ENCODE measurements around the gene IER3. TPM values are rescaled to one million over a fixed set of nuclear protein-coding genes. Genes with fewer than 3 reads are reported as not detected.

Gene IER3
- total and polyA plus RNA-seq, 2 of the 8 experiments (the other 6 are each of a cell fraction or from before 2014, with no cell fraction given), result 11.9 to 26.5 TPM

GRCh38 chr6:30716879-30717128 is 27.5 kb downstream of the IER3 start:
- Histone ChIP-seq H2BK15ac (ENCODE audit: low read length) (no peak overlapping the region), H3K23me2 (ENCODE audit: low read depth, low read length) (peaks cover 11% of the 10 kb centered on the region), H2AFZ (ENCODE audit: low read length) (no peak overlapping the region), H3K27me3 (replicated peaks in 1 of 4; ENCODE audit: control insufficient read depth in 3 of 4, extremely low read depth in 1 of 4, insufficient read depth in 3 of 4, low read length in 3 of 4) (no peaks in the 10 kb centered on the region), H3K4ac (replicated peaks; ENCODE audit: insufficient read length, low read depth, low read length) (peak overlapping the region; percentile 5), H2BK20ac (ENCODE audit: low read length) (no peak overlapping the region), H3K56ac (replicated peaks; ENCODE audit: insufficient read length, low read depth, low read length) (peak overlapping the region; percentile 24), H4K8ac (ENCODE audit: extremely low read depth, insufficient read depth, low read length) (peak overlapping the region; percentile 85; the same call in 1 of the 2 replicates), H3K4me3 (ENCODE audit: extremely low read depth in 1 of 4, insufficient read depth in 2 of 4, low read depth in 3 of 4, low read length in 4 of 4) (peak overlapping the region; percentile 63 to 100 (median 82)), H3K9ac (replicated peaks in 1 of 4; ENCODE audit: extremely low read depth in 1 of 4, low read depth in 3 of 4, low read length in 3 of 4) (peak overlapping the region; percentile 53 to 77 (median 70)), H2BK5ac (ENCODE audit: low read depth, low read length) (peak overlapping the region; percentile 57), H2BK120ac (replicated peaks; ENCODE audit: low read depth, low read length) (peak overlapping the region; percentile 24), H3K18ac (ENCODE audit: extremely low read depth, low read length) (peak overlapping the region; percentile 10; the same call in 1 of the 2 replicates), H3K4me2 (ENCODE audit: insufficient read depth in 1 of 2, low read depth in 2 of 2, low read length in 2 of 2) (peak overlapping the region; percentile 79), H4K20me1 (replicated peaks in 1 of 2; ENCODE audit: control insufficient read depth in 1 of 2, insufficient read depth in 2 of 2, low read length in 2 of 2) (peaks cover 0 to 6% of the 10 kb centered on the region in 2 experiments), H3K23ac (ENCODE audit: insufficient read length) (no peak overlapping the region), H3K79me2 (ENCODE audit: control insufficient read depth in 1 of 2, insufficient read depth in 2 of 2, low read length in 2 of 2) (peaks cover 4 to 30% of the 10 kb centered on the region in 2 experiments), H3K4me1 (replicated peaks in 1 of 4; ENCODE audit: control insufficient read depth in 3 of 4, insufficient read depth in 4 of 4, low read length in 3 of 4) (peaks cover 0 to 2% (median 0%) of the 10 kb centered on the region in 4 experiments; a peak in 6 of 7 replicates), H3K9me3 (ENCODE audit: insufficient read depth in 2 of 2, low read depth in 1 of 2, low read length in 1 of 2) (no peaks in the 10 kb centered on the region), H2BK12ac (ENCODE audit: low read depth, low read length) (no peak overlapping the region), H3K79me1 (ENCODE audit: low read depth, low read length) (peaks cover 3% of the 10 kb centered on the region; the same call in 1 of the 2 replicates), H3K36me3 (ENCODE audit: control insufficient read depth in 2 of 4, insufficient read depth in 4 of 4, low read length in 3 of 4) (peaks cover 24 to 35% (median 27%) of the 10 kb centered on the region in 4 experiments), H2AK5ac (ENCODE audit: low read depth, low read length) (no peak overlapping the region), H4K5ac (ENCODE audit: insufficient read length, low read depth, low read length) (peak overlapping the region; percentile 90), H4K91ac (replicated peaks; ENCODE audit: insufficient read length, low read length) (peak overlapping the region; percentile 76), H3K27ac (ENCODE audit: low read depth, low read length) (peak overlapping the region; percentile 33; the same call in 1 of the 2 replicates), H3K14ac (ENCODE audit: insufficient read length) (no peak overlapping the region)
- CTCF ChIA-PET (ENCODE audit: partially characterized antibody), result interaction anchor here (0.8 to 8.2 kb wide), 7 partner anchors 11 to 325 kb away, joined by 3 to 61 read pairs (median 5); partner anchors contain the start of gene NRM
- WGBS, 2 experiments (ENCODE audit: extremely low coverage in 1 of 2, insufficient coverage in 1 of 2, insufficient read length in 1 of 2, insufficient replicate concordance in 2 of 2, low coverage in 1 of 2, low lambda C conversion rate in 2 of 2, missing lambda C conversion rate in 1 of 2), result 3% methylated on average over 8 of the region's 8 CpGs; no CpG with 5 or more reads in 1 of the 2 experiments
- FAIRE-seq (no peak), DNase-seq (ENCODE audit: low read depth in 1 of 2, low spot score in 2 of 2) (no peak)
- TF ChIP-seq TCF12 (IDR thresholded peaks at IDR 0.05; ENCODE audit: low read depth, low read length) (no peak), SAP30 (IDR thresholded peaks at IDR 0.05; ENCODE audit: insufficient read depth, insufficient replicate concordance, low read length) (peak; percentile 81), YY1 (IDR thresholded peaks at IDR 0.05; ENCODE audit: low read depth, low read length) (no peak), SIN3A (conservative IDR thresholded peaks at IDR 0.05 in 1 of 2, IDR thresholded peaks at IDR 0.05 in 1 of 2; ENCODE audit: low read depth in 1 of 2, low read length in 2 of 2) (peak; percentile 83 to 87; a peak in 3 of 4 replicates), MAFK (IDR thresholded peaks at IDR 0.05; ENCODE audit: low read depth, low read length) (no peak), SRF (IDR thresholded peaks at IDR 0.05; ENCODE audit: low read depth, low read length) (no peak), KDM4A (IDR thresholded peaks at IDR 0.05; ENCODE audit: low read depth, low read length, severe bottlenecking) (no peak), PHF8 (conservative IDR thresholded peaks at IDR 0.05; ENCODE audit: low read depth, low read length) (no peak)
- POLR2A ChIA-PET (ENCODE audit: partially characterized antibody), result interaction anchor here (0.7 to 35.9 kb wide), 16 partner anchors 9 to 168 kb away, joined by 3 to 732 read pairs (median 4); partner anchors contain the start of genes ATAT1, C6orf136, DDR1 and DHX16
